Natural killer cell (primary cell): Measurements from ENCODE around the gene ZNF565. TPM values are rescaled to one million over a fixed set of nuclear protein-coding genes. Genes with fewer than 3 reads are reported as not detected.
"Not testable (repeated sequence)": the region's sequence is repeated elsewhere in the genome, so short reads cannot be mapped to it uniquely, and the experiment has no call there.

Source experiments
- ATAC-seq, 3 donors: fragments of 150-1000 bp in 2 of 3; fragments of 200-7000 bp in 1 of 3; cut with Tn5 transposase; 1 replicate in 1 of 3; 2 replicates in 2 of 3; pipeline ENCODE4 v1.10.0; 2021; ENCODE audit warnings: mild to moderate bottlenecking in 2 of 3, moderate library complexity in 2 of 3
- DNase-seq, 2 donors: peaks; one replicate each; pipeline versions ENCODE4 v3.0.0 to v3.0.0-alpha.2; 2013 to 2021; ENCODE audit warnings: mixed read lengths in 1 of 2
- H3K27ac ChIP-seq: one replicate; pipeline ENCODE4 v1.5.1; 2013; ENCODE audit warnings: mild to moderate bottlenecking, low read length
- H3K27me3 ChIP-seq: one replicate; pipeline ENCODE4 v1.6.1; 2013; ENCODE audit warnings: low read length; ENCODE audit not compliant: control insufficient read depth, insufficient read depth
- H3K36me3 ChIP-seq: one replicate; pipeline ENCODE4 v1.6.1; 2013; ENCODE audit warnings: low read length; ENCODE audit not compliant: control insufficient read depth, insufficient read depth
- H3K4me1 ChIP-seq: one replicate; pipeline ENCODE4 v1.6.1; 2013; ENCODE audit warnings: low read length; ENCODE audit not compliant: control insufficient read depth, insufficient read depth
- H3K4me3 ChIP-seq: one replicate; pipeline ENCODE4 v1.5.1; 2013; ENCODE audit warnings: low read length
- H3K9me3 ChIP-seq: one replicate; pipeline ENCODE4 v1.6.1; 2013; ENCODE audit warnings: low read length; ENCODE audit not compliant: control insufficient read depth, insufficient read depth
- H3K27ac Mint-ChIP-seq, 2 donors: one replicate each; pipeline ENCODE4 v1.8.0; 2022; ENCODE audit warnings: mild to moderate bottlenecking in 2 of 2, mixed read lengths in 2 of 2, moderate library complexity in 1 of 2
- H3K27me3 Mint-ChIP-seq, 2 donors: one replicate each; pipeline ENCODE4 v1.8.0; 2022; ENCODE audit warnings: low read depth in 2 of 2, mixed read lengths in 2 of 2
- H3K36me3 Mint-ChIP-seq: one replicate; pipeline ENCODE4 v1.8.0; 2022; ENCODE audit warnings: mixed read lengths
- H3K4me1 Mint-ChIP-seq, 2 donors: one replicate each; pipeline ENCODE4 v1.8.0; 2022; ENCODE audit warnings: mixed read lengths in 2 of 2
- H3K4me3 Mint-ChIP-seq: one replicate; pipeline ENCODE4 v1.8.0; 2022; ENCODE audit warnings: mild to moderate bottlenecking, moderate library complexity, mixed read lengths
- H3K9me3 Mint-ChIP-seq, 2 donors: one replicate each; pipeline ENCODE4 v1.8.0; 2022; ENCODE audit warnings: mixed read lengths in 2 of 2
- WGBS: methylation state at CpG from one replicate; pipeline ENCODE4 v1.1.7; 2013; ENCODE audit warnings: missing lambda C conversion rate; ENCODE audit not compliant: insufficient coverage; 5-methylcytosine and 5-hydroxymethylcytosine counted together
- intact Hi-C: fragments of 100-400 bp; cut with micrococcal nuclease; formaldehyde crosslinking; loops from one replicate; pipeline ENCODE4 v1.14.2; 2022
- total RNA-seq, 4 donors: library from RNA; stranded (reverse); fragments of 120-200 nt in 1 of 4; gene quantifications; one replicate each; pipeline versions ENCODE4 v1.2.3 to v1.2.4, GENCODE V29; 2013 to 2022
- TF ChIP-seq, protein P1 (sequence below): fragments of 200-600 bp; IDR thresholded peaks from one replicate; pipeline ENCODE4 v1.8.0; 2022; ENCODE audit warnings: antibody characterized with exemption

The ZNF565 gene
- total RNA-seq, 3 donors from 2014 or later (not counting 1 experiment from before 2014, with no cell fraction given), result 7.7 to 19.1 (median 10.5) TPM

DNA sequence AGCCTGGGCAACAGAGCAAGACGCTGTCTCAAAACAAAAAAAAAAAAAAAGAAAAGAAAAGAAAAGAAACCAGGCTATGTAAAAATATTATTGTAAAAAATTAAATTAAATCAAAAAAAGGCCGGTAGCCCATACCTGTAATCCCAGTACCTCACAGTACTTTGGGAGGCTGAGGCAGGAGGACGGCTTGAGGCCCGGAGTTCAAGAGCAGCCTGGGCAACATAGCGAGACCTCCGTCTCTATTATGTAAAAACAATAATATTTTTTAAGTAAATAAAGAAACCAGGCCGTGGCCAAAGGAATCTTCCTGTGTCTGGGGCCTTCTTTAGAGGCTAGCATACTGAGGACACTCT, 75.4 kb downstream of the ZNF565 start:
- H3K27ac Mint-ChIP-seq, result peak overlapping the region; percentile 88 to 90
- H3K4me1 ChIP-seq, result peaks cover 19% of the 10 kb centered on the region
- TF ChIP-seq, protein P1, sequence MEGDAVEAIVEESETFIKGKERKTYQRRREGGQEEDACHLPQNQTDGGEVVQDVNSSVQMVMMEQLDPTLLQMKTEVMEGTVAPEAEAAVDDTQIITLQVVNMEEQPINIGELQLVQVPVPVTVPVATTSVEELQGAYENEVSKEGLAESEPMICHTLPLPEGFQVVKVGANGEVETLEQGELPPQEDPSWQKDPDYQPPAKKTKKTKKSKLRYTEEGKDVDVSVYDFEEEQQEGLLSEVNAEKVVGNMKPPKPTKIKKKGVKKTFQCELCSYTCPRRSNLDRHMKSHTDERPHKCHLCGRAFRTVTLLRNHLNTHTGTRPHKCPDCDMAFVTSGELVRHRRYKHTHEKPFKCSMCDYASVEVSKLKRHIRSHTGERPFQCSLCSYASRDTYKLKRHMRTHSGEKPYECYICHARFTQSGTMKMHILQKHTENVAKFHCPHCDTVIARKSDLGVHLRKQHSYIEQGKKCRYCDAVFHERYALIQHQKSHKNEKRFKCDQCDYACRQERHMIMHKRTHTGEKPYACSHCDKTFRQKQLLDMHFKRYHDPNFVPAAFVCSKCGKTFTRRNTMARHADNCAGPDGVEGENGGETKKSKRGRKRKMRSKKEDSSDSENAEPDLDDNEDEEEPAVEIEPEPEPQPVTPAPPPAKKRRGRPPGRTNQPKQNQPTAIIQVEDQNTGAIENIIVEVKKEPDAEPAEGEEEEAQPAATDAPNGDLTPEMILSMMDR, result no peak
- H3K9me3 ChIP-seq, result no peaks in the 10 kb centered on the region
- peaks cover 17 to 29% of the 10 kb centered on the region in 2 donors for H3K4me1 Mint-ChIP-seq
- 0% methylated on average over 1 of the region's 7 CpGs for WGBS
- peak overlapping the region; percentile 96 for H3K4me3 Mint-ChIP-seq
- no peaks in the 10 kb centered on the region for H3K27me3 Mint-ChIP-seq
- intact Hi-C loops, result no loop called here
- peak overlapping the region; percentile 76 for H3K27ac ChIP-seq
- no peaks in the 10 kb centered on the region for H3K27me3 ChIP-seq
- DNase-seq (no peak), ATAC-seq (no peak)
- H3K36me3 Mint-ChIP-seq, result no peaks in the 10 kb centered on the region
- H3K9me3 Mint-ChIP-seq, result no peaks in the 10 kb centered on the region
- peaks cover 15% of the 10 kb centered on the region for H3K36me3 ChIP-seq
- peak overlapping the region; percentile 94 for H3K4me3 ChIP-seq

DNA sequence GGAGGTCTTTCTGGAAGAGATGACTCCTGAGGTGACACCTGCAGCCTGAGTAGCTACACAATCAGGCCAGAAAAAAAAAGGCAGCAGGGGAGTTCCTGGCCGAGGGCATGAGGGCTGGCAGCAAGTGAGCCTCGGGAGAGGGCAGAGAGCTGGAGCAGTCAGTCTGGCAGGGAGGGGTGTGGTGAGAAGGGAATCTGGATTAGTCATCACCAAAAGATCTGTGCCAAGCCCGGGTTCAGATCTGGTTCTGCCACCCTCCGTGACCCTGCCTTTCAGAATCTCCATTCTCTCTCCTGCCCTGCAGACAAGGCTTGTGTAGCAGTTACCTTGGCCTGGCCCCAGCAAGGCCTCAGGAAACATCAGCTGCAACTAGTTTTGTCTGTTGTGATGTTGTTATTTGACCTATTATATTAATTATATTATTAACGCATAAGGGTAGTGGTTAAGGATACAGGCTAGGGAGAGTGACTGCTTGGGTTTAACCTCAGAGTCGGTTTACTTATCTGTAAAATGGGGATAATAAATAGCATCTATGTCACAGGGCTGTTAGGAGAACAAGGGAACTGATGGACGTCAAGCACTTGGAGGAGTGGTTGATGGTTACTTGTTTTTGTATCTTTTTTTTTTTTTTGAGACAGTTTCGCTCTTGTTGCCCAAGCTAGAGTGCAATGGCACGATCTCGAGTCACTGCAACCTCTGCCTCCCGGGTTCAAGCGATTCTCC, 77.3 kb downstream of the ZNF565 start:
- H3K36me3 Mint-ChIP-seq, result no peaks in the 10 kb centered on the region
- peak overlapping the region in 1 of 2 donors; percentile 27 for H3K27ac Mint-ChIP-seq
- H3K4me3 ChIP-seq, result no peak overlapping the region
- no peaks in the 10 kb centered on the region for H3K9me3 ChIP-seq
- ATAC-seq (no peak), DNase-seq (no peak)
- H3K27me3 ChIP-seq, result no peaks in the 10 kb centered on the region
- intact Hi-C loops, result no loop called here
- no peaks in the 10 kb centered on the region for H3K9me3 Mint-ChIP-seq
- WGBS, result 79% methylated on average over 11 of the region's 12 CpGs
- no peaks in the 10 kb centered on the region for H3K27me3 Mint-ChIP-seq
- H3K4me1 Mint-ChIP-seq, result peaks cover 16 to 31% of the 10 kb centered on the region in 2 donors
- H3K36me3 ChIP-seq, result peaks cover 4% of the 10 kb centered on the region
- H3K4me1 ChIP-seq, result peaks cover 32% of the 10 kb centered on the region
- H3K27ac ChIP-seq, result no peak overlapping the region
- TF ChIP-seq, protein P1, result no peak
- no peak overlapping the region for H3K4me3 Mint-ChIP-seq

GRCh38 chr19:36134867-36135266, 79.6 kb downstream of the ZNF565 start:
- ATAC-seq, H3K4me3 ChIP-seq, H3K36me3 ChIP-seq, H3K27me3 Mint-ChIP-seq, H3K9me3 ChIP-seq, H3K9me3 Mint-ChIP-seq, H3K27ac Mint-ChIP-seq, H3K27me3 ChIP-seq, H3K36me3 Mint-ChIP-seq, intact Hi-C loops, H3K4me3 Mint-ChIP-seq, H3K27ac ChIP-seq, DNase-seq: not testable (repeated sequence)
- 93% methylated on average over 4 of the region's 4 CpGs for WGBS
- H3K4me1 ChIP-seq, result peaks cover 36% of the 10 kb centered on the region
- H3K4me1 Mint-ChIP-seq, result peaks cover 15 to 31% of the 10 kb centered on the region in 2 donors

Other genes with a start within 250 kb of the ZNF565 start
- gene SDHAF1, start 219.5 kb downstream of the ZNF565 start, total RNA-seq, result 10 to 100 TPM in 2 of 3 donors, 1 to 10 TPM in 1; 9.2 to 12.1 (median 10.5) TPM
- 1 to 10 TPM in 2 of 3 donors, under 1 TPM in 1; 0.41 to 2.6 (median 1.5) TPM for gene SYNE4, start 205.9 kb downstream of the ZNF565 start, total RNA-seq
- 10 to 100 TPM; 39.0 to 57.3 (median 48.1) TPM for gene ALKBH6, start 200.5 kb downstream of the ZNF565 start, total RNA-seq
- gene CLIP3, start 181.8 kb downstream of the ZNF565 start, total RNA-seq, result 1 to 10 TPM in 2 of 3 donors, under 1 TPM in 1; 0.33 to 2.1 (median 1.3) TPM
- 1 to 10 TPM; 1.8 to 3.2 (median 2.8) TPM for gene THAP8, start 160.4 kb downstream of the ZNF565 start, total RNA-seq
- gene WDR62, start 159.8 kb downstream of the ZNF565 start, total RNA-seq, result 1 to 10 TPM; 3.9 to 5.9 (median 4.8) TPM
- gene OVOL3, start 103.5 kb downstream of the ZNF565 start, total RNA-seq, result not detected
- gene POLR2I, start 99.8 kb downstream of the ZNF565 start, total RNA-seq, result 10 to 100 TPM; 26.6 to 33.4 (median 31.8) TPM
- 100 to 1,000 TPM; 153 to 180 (median 175) TPM for gene TBCB, start 99.2 kb downstream of the ZNF565 start, total RNA-seq
- 100 to 1,000 TPM; 569 to 637 (median 578) TPM for gene CAPNS1, start 74.6 kb downstream of the ZNF565 start, total RNA-seq
- gene COX7A1, start 62.2 kb downstream of the ZNF565 start, total RNA-seq, result not detected
- 10 to 100 TPM; 20.3 to 37.3 (median 21.5) TPM for gene ZNF146, start 441 bp upstream of the ZNF565 start, total RNA-seq
- gene ZFP14, start 164.5 kb upstream of the ZNF565 start, total RNA-seq, result 1 to 10 TPM; 7.4 to 8.2 (median 7.8) TPM
- gene ZFP82, start 204.0 kb upstream of the ZNF565 start, total RNA-seq, result 1 to 10 TPM; 2.3 to 4.1 (median 3.6) TPM